ENCODE results near the gene EXOC6B. TPM values are rescaled to one million over a fixed set of nuclear protein-coding genes. Genes with fewer than 3 reads are reported as not detected.

EXOC6B gene
- total RNA-seq, 1 donor from 2014 or later, result 35.2 TPM

DNA sequence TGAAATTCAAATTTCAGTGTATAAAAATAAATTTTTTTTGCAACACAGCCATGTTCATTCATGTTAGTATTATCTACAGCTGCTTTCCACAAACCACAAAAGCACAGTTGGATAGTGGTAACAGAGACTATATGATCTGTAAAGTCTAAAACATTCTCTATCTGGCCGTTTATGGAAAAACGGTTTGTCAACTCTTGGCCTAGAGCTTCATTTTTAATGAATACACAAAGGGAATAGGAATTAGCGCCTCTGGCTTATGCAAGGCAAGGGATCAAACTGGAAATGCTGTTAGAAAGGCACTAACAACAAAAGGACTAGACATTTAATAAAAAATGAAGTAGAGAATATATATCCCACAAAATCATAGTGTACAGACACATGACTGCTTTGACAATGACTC lies 211.9 kb downstream of the EXOC6B start:
- TF ChIP-seq, protein P1, sequence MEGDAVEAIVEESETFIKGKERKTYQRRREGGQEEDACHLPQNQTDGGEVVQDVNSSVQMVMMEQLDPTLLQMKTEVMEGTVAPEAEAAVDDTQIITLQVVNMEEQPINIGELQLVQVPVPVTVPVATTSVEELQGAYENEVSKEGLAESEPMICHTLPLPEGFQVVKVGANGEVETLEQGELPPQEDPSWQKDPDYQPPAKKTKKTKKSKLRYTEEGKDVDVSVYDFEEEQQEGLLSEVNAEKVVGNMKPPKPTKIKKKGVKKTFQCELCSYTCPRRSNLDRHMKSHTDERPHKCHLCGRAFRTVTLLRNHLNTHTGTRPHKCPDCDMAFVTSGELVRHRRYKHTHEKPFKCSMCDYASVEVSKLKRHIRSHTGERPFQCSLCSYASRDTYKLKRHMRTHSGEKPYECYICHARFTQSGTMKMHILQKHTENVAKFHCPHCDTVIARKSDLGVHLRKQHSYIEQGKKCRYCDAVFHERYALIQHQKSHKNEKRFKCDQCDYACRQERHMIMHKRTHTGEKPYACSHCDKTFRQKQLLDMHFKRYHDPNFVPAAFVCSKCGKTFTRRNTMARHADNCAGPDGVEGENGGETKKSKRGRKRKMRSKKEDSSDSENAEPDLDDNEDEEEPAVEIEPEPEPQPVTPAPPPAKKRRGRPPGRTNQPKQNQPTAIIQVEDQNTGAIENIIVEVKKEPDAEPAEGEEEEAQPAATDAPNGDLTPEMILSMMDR (IDR thresholded peaks at IDR 0.05), result no peak
- no peak for ATAC-seq
- Histone ChIP-seq H3K36me3 (no peaks in the 10 kb centered on the region), H3K27me3 (no peaks in the 10 kb centered on the region), H3K4me3 (no peak overlapping the region), H3K27ac (no peak overlapping the region), H3K4me1 (no peaks in the 10 kb centered on the region), H3K9me3 (no peaks in the 10 kb centered on the region)
- no peak for DNase-seq
- intact Hi-C loops (cut with DNase I), result no loop called here

DNA sequence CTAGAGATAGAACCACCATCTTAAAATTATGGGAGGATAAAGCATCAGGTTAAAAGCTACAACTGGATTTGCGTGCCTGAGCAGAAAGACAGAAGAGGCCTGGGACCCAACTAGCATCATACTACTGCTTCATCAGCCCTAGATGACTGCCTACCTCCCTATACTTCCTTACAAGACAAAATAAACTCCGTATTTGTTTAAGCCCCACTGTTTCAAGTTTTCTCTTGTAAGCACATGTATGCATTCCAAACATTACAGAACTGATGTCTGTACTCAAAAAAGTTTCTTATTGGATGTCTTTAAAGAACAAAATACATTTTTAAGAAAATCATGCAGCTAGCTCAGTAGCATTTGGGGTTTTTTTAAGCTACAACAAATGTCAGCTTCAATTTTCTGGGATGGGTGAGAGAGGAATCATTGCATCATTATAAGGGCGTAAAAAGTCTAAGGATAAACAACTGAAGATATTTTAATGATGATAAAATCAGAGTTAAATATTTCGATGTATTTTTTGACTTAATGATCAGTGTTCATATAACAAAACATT lies 213.1 kb downstream of the EXOC6B start:
- H3K4me1 ChIP-seq, result no peaks in the 10 kb centered on the region
- no peak for ATAC-seq

DNA sequence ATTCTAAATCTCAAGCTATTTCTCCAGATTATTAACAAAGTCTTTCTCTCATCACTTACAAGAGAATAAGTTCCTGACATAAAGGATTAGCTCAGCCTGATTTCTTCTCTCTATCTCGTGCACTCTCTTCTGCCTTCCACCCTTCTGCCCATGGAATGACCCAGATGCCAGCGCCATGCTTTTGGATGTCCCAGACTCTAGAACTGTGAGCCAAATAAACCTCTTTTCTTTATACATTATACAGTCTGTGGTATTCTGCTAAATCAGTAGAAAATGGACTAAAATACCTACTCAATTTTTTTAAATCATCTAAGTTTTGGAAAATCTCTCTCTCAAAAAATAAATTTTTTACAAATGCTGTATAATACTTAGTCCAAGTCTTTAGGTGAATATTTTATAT lies 218.6 kb downstream of the EXOC6B start:
- no peaks in the 10 kb centered on the region for H3K36me3 ChIP-seq
- H3K9me3 ChIP-seq, result no peaks in the 10 kb centered on the region
- intact Hi-C loops (cut with DNase I), result no loop called here
- H3K27ac ChIP-seq, result no peak overlapping the region
- no peak for ATAC-seq
- H3K4me3 ChIP-seq, result no peak overlapping the region
- no peak for DNase-seq
- H3K27me3 ChIP-seq, result no peaks in the 10 kb centered on the region
- TF ChIP-seq, protein P1 (IDR thresholded peaks at IDR 0.05), result no peak
- H3K4me1 ChIP-seq, result no peaks in the 10 kb centered on the region

More for the DNA sequence above, 213.1 kb downstream of the EXOC6B start:
- H3K27me3 ChIP-seq, result no peaks in the 10 kb centered on the region
- no peaks in the 10 kb centered on the region for H3K36me3 ChIP-seq
- intact Hi-C loops (cut with DNase I), result no loop called here
- DNase-seq, result no peak
- TF ChIP-seq, protein P1 (IDR thresholded peaks at IDR 0.05), result no peak
- H3K9me3 ChIP-seq, result no peaks in the 10 kb centered on the region
- no peak overlapping the region for H3K27ac ChIP-seq
- no peak overlapping the region for H3K4me3 ChIP-seq

DNA sequence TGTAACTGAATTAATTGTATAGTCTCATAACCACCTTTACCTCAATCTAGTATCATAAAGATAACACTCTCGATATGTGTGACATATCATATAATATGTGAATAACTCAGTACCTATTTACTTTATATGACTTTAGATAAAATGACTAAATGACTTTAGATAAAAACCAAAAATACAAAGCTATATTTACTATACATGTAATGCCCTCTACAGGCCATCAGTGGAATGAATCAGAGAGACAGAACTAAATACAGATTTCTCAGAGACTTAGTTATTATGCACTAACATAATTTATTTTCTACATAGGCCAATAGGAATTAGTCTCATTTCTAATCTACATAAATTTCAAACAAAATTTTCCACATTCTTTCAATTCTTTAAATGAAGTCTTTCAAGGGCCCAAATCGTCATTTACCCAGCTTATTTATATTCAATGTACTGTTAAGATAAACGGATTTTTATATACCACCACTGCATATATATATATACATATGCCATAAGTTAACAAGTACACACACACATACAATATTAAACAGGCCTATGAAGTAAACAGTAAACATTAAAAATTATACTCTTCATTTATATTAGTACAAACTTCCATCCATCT lies 219.9 kb downstream of the EXOC6B start:
- TF ChIP-seq, protein P1 (IDR thresholded peaks at IDR 0.05), result peak; percentile 75
- Histone ChIP-seq H3K27me3 (no peaks in the 10 kb centered on the region), H3K4me1 (no peaks in the 10 kb centered on the region), H3K36me3 (no peaks in the 10 kb centered on the region), H3K9me3 (no peaks in the 10 kb centered on the region), H3K4me3 (no peak overlapping the region), H3K27ac (no peak overlapping the region)
- intact Hi-C loops (cut with DNase I), result no loop called here
- ATAC-seq (no peak), DNase-seq (no peak)

DNA sequence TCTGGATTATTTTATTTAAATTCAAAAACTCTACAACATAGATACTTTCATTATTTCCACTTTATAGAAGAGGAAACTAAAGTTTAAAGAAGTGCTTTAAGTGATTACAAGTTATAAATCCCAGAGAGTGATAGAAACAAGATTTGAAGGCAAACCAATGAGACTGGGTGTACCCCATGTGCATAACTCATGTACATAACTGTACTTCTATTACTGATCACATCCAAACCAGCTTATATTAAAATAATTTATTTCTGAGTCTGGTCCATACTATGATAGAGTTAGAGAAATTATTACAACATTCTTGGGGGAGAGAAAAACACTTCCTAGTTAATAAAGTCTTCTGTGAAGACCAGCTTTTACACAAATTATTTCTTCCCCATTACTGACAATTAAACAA lies 221.4 kb downstream of the EXOC6B start:
- ATAC-seq (no peak), DNase-seq (no peak)
- no peaks in the 10 kb centered on the region for H3K9me3 ChIP-seq
- intact Hi-C loops (cut with DNase I), result no loop called here
- no peak overlapping the region for H3K27ac ChIP-seq
- H3K4me1 ChIP-seq, result no peaks in the 10 kb centered on the region
- H3K36me3 ChIP-seq, result no peaks in the 10 kb centered on the region
- no peak overlapping the region for H3K4me3 ChIP-seq
- no peaks in the 10 kb centered on the region for H3K27me3 ChIP-seq
- TF ChIP-seq, protein P1 (IDR thresholded peaks at IDR 0.05), result no peak

Measured in upper lobe of right lung (tissue), 1 donor.